Memory B cell (primary cell): ENCODE measurements around the gene RYR2.

Experiments
- ATAC-seq: fragments of 150-1000 bp; cut with Tn5 transposase; 2 replicates; pipeline ENCODE4 v1.10.0; 2021; ENCODE audit warnings: low read depth, mild to moderate bottlenecking, moderate library complexity
- DNase-seq, 2 donors: peaks; one replicate each; pipeline ENCODE4 v3.0.0; 2022; ENCODE audit warnings: low spot score in 2 of 2
- H3K27ac Mint-ChIP-seq: one replicate; pipeline ENCODE4 v1.8.0; 2022; ENCODE audit warnings: mild to moderate bottlenecking, moderate library complexity, mixed read lengths
- H3K27me3 Mint-ChIP-seq: one replicate; pipeline ENCODE4 v1.8.0; 2022; ENCODE audit warnings: mixed read lengths
- H3K36me3 Mint-ChIP-seq: one replicate; pipeline ENCODE4 v1.8.0; 2022; ENCODE audit warnings: mild to moderate bottlenecking, mixed read lengths
- H3K4me1 Mint-ChIP-seq: one replicate; pipeline ENCODE4 v1.8.0; 2022; ENCODE audit warnings: mixed read lengths
- H3K4me3 Mint-ChIP-seq: one replicate; pipeline ENCODE4 v1.8.0; 2022; ENCODE audit warnings: mild to moderate bottlenecking, moderate library complexity, mixed read lengths
- H3K9me3 Mint-ChIP-seq: one replicate; pipeline ENCODE4 v1.8.0; 2022; ENCODE audit warnings: mixed read lengths

Gene RYR2

GRCh38 chr1:237074371-237075117, 32.6 kb downstream of the RYR2 start:
- Mint-ChIP-seq H3K4me3 (no peak overlapping the region), H3K27ac (no peak overlapping the region), H3K36me3 (no peaks in the 10 kb centered on the region), H3K9me3 (peaks cover 2% of the 10 kb centered on the region), H3K4me1 (no peaks in the 10 kb centered on the region), H3K27me3 (no peaks in the 10 kb centered on the region)
- ATAC-seq = no peak
- DNase-seq = no peak

- no peak overlapping the region for H3K4me3 Mint-ChIP-seq
- ATAC-seq (no peak), DNase-seq (no peak)
- H3K9me3 Mint-ChIP-seq = peaks cover 3% of the 10 kb centered on the region
- H3K27me3 Mint-ChIP-seq = no peaks in the 10 kb centered on the region
- H3K4me1 Mint-ChIP-seq = no peaks in the 10 kb centered on the region
- no peak overlapping the region for H3K27ac Mint-ChIP-seq
- H3K36me3 Mint-ChIP-seq = no peaks in the 10 kb centered on the region
Observed at GRCh38 chr1:237084341-237085077, 42.5 kb downstream of the RYR2 start.

DNA sequence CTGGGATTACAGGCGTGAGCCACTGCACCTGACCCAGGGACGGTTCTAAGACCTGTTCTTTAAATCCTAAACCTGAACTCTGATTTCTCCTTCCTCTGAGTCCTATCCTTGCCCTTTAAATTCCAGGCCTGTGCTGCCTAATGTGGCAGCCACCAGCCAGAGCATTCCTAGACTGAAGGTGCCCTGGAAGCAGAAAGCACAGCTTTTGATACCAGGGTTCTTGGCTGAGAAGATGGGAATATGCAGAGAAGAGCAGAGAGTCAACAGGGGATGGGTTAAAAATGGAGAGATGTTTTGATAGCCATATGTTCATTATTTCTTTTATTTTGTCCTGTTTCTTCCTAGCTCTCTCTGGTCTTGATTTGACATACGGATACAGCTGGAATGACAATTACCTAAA, 49.7 kb downstream of the RYR2 start:
- Mint-ChIP-seq H3K4me1 (no peaks in the 10 kb centered on the region), H3K4me3 (no peak overlapping the region), H3K36me3 (no peaks in the 10 kb centered on the region), H3K27me3 (no peaks in the 10 kb centered on the region), H3K9me3 (peaks cover 2% of the 10 kb centered on the region), H3K27ac (no peak overlapping the region)
- ATAC-seq (no peak), DNase-seq (no peak)

DNA sequence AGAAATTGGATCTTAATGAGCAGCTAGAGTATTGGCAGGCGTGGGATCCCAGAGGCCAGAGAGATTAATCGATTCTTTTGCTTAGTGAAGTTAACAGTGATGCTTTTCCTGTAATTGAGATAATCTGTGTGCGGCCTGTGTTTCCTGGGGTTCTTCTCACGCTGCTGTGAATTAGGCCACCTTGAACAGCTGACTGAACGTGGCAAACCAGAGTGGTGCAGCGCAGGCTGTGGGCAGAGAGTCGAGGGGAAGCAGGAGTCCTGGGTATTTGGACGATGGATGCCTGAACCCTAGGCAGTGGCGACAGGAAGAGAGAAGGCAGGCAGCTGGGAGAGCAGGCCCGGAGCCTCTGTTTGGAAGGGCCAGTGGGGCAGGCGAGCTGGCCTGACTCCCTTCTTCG, 51.7 kb downstream of the RYR2 start:
- no peak overlapping the region for H3K27ac Mint-ChIP-seq
- no peaks in the 10 kb centered on the region for H3K4me1 Mint-ChIP-seq
- peaks cover 2% of the 10 kb centered on the region for H3K9me3 Mint-ChIP-seq
- no peak overlapping the region for H3K4me3 Mint-ChIP-seq
- no peak for ATAC-seq
- peaks cover 2% of the 10 kb centered on the region for H3K27me3 Mint-ChIP-seq
- no peaks in the 10 kb centered on the region for H3K36me3 Mint-ChIP-seq
- DNase-seq = no peak

- ATAC-seq = no peak
- DNase-seq = no peak
- peaks cover 4% of the 10 kb centered on the region for H3K27me3 Mint-ChIP-seq
- no peak overlapping the region for H3K4me3 Mint-ChIP-seq
- peaks cover 4% of the 10 kb centered on the region for H3K9me3 Mint-ChIP-seq
- no peaks in the 10 kb centered on the region for H3K4me1 Mint-ChIP-seq
- H3K36me3 Mint-ChIP-seq = no peaks in the 10 kb centered on the region
- no peak overlapping the region for H3K27ac Mint-ChIP-seq
Observed at GRCh38 chr1:237098541-237098940, 56.6 kb downstream of the RYR2 start.

GRCh38 chr1:237103021-237103420, 61.0 kb downstream of the RYR2 start:
- ATAC-seq (no peak), DNase-seq (no peak)
- peaks cover 1% of the 10 kb centered on the region for H3K9me3 Mint-ChIP-seq
- no peaks in the 10 kb centered on the region for H3K36me3 Mint-ChIP-seq
- H3K27me3 Mint-ChIP-seq = peaks cover 7% of the 10 kb centered on the region
- no peak overlapping the region for H3K27ac Mint-ChIP-seq
- no peaks in the 10 kb centered on the region for H3K4me1 Mint-ChIP-seq
- H3K4me3 Mint-ChIP-seq = no peak overlapping the region

- ATAC-seq = no peak
- Mint-ChIP-seq H3K4me1 (no peaks in the 10 kb centered on the region), H3K4me3 (no peak overlapping the region), H3K9me3 (no peaks in the 10 kb centered on the region), H3K36me3 (no peaks in the 10 kb centered on the region), H3K27me3 (peaks cover 5% of the 10 kb centered on the region), H3K27ac (no peak overlapping the region)
- no peak for DNase-seq
Observed at GRCh38 chr1:237104096-237104495, 62.1 kb downstream of the RYR2 start.

- Mint-ChIP-seq H3K27me3 (peaks cover 5% of the 10 kb centered on the region), H3K4me1 (no peaks in the 10 kb centered on the region), H3K9me3 (no peaks in the 10 kb centered on the region), H3K36me3 (no peaks in the 10 kb centered on the region), H3K4me3 (no peak overlapping the region), H3K27ac (no peak overlapping the region)
- no peak for ATAC-seq
- DNase-seq = no peak
Observed at GRCh38 chr1:237105826-237106225, 63.8 kb downstream of the RYR2 start.

- H3K27ac Mint-ChIP-seq = no peak overlapping the region
- H3K27me3 Mint-ChIP-seq = peaks cover 3% of the 10 kb centered on the region
- no peak for ATAC-seq
- no peaks in the 10 kb centered on the region for H3K36me3 Mint-ChIP-seq
- no peaks in the 10 kb centered on the region for H3K4me1 Mint-ChIP-seq
- no peaks in the 10 kb centered on the region for H3K9me3 Mint-ChIP-seq
- DNase-seq = no peak
- H3K4me3 Mint-ChIP-seq = no peak overlapping the region
Observed at GRCh38 chr1:237108297-237109040, 66.5 kb downstream of the RYR2 start.

DNA sequence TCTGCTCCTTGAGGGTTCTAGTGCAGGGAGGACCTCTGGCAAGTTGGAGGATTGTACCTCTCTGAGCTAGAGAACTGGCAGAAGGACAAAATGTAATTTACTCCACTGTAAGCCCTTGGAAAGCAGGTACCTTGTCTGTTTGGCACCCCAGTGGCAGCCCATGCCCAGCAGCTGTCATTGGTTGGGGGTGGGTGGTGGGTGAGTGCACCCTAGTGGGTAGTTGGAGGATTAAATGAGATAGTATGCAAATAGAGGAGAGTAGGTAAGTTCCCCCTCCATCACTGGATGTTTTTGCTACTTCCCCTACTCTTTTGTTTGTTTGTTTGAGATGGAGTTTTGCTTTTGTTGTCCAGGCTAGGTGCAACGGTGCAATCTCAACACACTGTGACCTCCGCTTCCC, 69.8 kb downstream of the RYR2 start:
- H3K4me3 Mint-ChIP-seq = no peak overlapping the region
- no peaks in the 10 kb centered on the region for H3K36me3 Mint-ChIP-seq
- no peaks in the 10 kb centered on the region for H3K4me1 Mint-ChIP-seq
- no peak overlapping the region for H3K27ac Mint-ChIP-seq
- H3K9me3 Mint-ChIP-seq = no peaks in the 10 kb centered on the region
- ATAC-seq = no peak
- no peak for DNase-seq
- peaks cover 2% of the 10 kb centered on the region for H3K27me3 Mint-ChIP-seq

- H3K27me3 Mint-ChIP-seq = peaks cover 2% of the 10 kb centered on the region
- no peaks in the 10 kb centered on the region for H3K9me3 Mint-ChIP-seq
- no peak overlapping the region for H3K27ac Mint-ChIP-seq
- DNase-seq = no peak
- ATAC-seq = no peak
- no peaks in the 10 kb centered on the region for H3K4me1 Mint-ChIP-seq
- no peaks in the 10 kb centered on the region for H3K36me3 Mint-ChIP-seq
- H3K4me3 Mint-ChIP-seq = no peak overlapping the region
Observed at GRCh38 chr1:237112663-237113062, 70.7 kb downstream of the RYR2 start.

DNA sequence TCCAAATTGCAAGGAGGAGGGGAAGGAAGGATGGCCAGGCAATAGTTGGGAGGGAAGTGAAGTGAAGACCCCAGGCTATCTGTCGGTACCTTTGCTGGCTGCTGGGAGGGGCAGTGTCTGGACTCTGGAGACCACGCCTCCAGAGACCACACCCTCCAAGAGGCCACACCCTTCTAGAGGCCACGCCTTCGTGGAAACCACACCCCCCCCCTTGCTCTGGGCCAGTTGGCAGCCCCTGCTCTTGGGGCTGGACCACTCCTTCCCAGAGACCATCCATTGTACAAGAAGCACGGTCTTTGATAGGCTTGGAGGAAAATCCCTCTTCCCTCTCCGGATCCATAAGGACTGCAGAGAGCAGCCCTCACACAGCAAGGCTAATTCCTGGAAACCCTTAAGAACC, 73.1 kb downstream of the RYR2 start:
- Mint-ChIP-seq H3K4me3 (no peak overlapping the region), H3K4me1 (no peaks in the 10 kb centered on the region), H3K9me3 (peaks cover 2% of the 10 kb centered on the region), H3K27ac (no peak overlapping the region), H3K36me3 (no peaks in the 10 kb centered on the region), H3K27me3 (peaks cover 4% of the 10 kb centered on the region)
- DNase-seq = no peak
- ATAC-seq = no peak

DNA sequence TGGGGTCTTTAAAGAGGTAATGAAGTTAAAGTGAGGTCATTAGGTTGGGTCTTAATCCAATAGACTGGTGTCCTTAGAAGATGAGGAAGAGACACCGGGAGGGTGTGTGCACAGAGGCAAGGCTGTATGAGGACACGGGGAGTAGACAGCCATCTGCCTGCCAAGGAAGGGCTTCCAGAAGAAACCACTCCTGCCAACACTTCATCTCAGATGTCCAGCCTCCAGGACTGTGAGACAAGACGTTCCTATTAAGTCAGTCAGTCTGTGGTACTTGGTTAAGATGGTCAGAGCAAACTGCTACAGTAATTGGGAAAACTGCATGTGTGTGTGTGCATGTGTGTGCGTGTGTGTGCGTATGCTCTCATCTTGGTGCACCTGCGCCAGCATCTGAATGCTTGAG, 77.1 kb downstream of the RYR2 start:
- Mint-ChIP-seq H3K9me3 (peaks cover 2% of the 10 kb centered on the region), H3K4me1 (no peaks in the 10 kb centered on the region), H3K4me3 (no peak overlapping the region), H3K27me3 (peaks cover 5% of the 10 kb centered on the region), H3K36me3 (no peaks in the 10 kb centered on the region), H3K27ac (no peak overlapping the region)
- ATAC-seq = no peak
- DNase-seq = no peak

DNA sequence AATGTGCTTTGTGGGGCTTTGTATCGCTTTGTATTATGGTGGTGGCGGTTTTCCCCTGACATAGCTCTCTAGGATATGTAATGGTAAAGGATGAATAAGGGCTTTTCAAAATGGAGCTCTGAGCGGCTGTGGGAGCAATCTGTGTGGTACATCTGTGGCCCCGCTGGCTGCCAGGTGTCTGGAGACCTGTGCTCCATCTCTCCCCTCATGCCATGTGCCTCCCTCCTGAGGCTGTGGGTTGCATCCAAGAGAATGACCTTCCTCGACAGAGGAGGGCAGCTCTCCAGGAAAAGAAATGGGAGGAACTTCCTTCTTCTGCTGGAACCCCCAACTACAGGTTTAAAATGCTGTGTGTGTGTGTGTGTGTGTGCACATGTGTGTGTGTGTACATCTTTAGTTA, 78.7 kb downstream of the RYR2 start:
- Mint-ChIP-seq H3K36me3 (no peaks in the 10 kb centered on the region), H3K4me1 (no peaks in the 10 kb centered on the region), H3K9me3 (peaks cover 2% of the 10 kb centered on the region), H3K27me3 (peaks cover 3% of the 10 kb centered on the region), H3K4me3 (no peak overlapping the region), H3K27ac (no peak overlapping the region)
- DNase-seq = no peak
- ATAC-seq = no peak
